GM19035 (cell line): ENCODE measurements around the gene RNASEH2B.

Experiments
- ATAC-seq: cut with Tn5 transposase; IDR thresholded peaks from one replicate; pipeline ENCODE4 v1.9.1; 2021; ENCODE audit not compliant: unreplicated experiment

The RNASEH2B gene

GRCh38 chr13:50909605-50910484 is at the start of gene RNASEH2B:
RNASEH2B (plus strand) TSS chr13:50909791; CDS start chr13:50910077, 286 bp downstream.
- ATAC-seq: peak; percentile 73

GRCh38 chr13:50864492-50864891 is 45.1 kb upstream of the RNASEH2B start:
- ATAC-seq: no peak

GRCh38 chr13:50866817-50867636 is 42.6 kb upstream of the RNASEH2B start:
- no peak for ATAC-seq

GRCh38 chr13:50867637-50867945 is 42.0 kb upstream of the RNASEH2B start:
- no peak for ATAC-seq

GRCh38 chr13:50871405-50871804 is 38.2 kb upstream of the RNASEH2B start:
- ATAC-seq: no peak

GRCh38 chr13:50873467-50873866 is 36.1 kb upstream of the RNASEH2B start:
- ATAC-seq: no peak

GRCh38 chr13:50873991-50874390 is 35.6 kb upstream of the RNASEH2B start:
- no peak for ATAC-seq

GRCh38 chr13:50882816-50883435 is 26.7 kb upstream of the RNASEH2B start:
- ATAC-seq: no peak

- ATAC-seq: no peak
Observed at GRCh38 chr13:50883728-50884127, 25.9 kb upstream of the RNASEH2B start.

GRCh38 chr13:50884265-50884664 is 25.3 kb upstream of the RNASEH2B start:
- ATAC-seq: no peak

GRCh38 chr13:50887151-50887550 is 22.4 kb upstream of the RNASEH2B start:
- ATAC-seq: no peak

- ATAC-seq: no peak
Observed at GRCh38 chr13:50888362-50888761, 21.2 kb upstream of the RNASEH2B start.

- ATAC-seq: no peak
Observed at GRCh38 chr13:50889317-50889716, 20.3 kb upstream of the RNASEH2B start.

- no peak for ATAC-seq
Observed at GRCh38 chr13:50891206-50891605, 18.4 kb upstream of the RNASEH2B start.

- no peak for ATAC-seq
Observed at GRCh38 chr13:50892210-50892944, 17.2 kb upstream of the RNASEH2B start.

GRCh38 chr13:50893211-50893852 is 16.3 kb upstream of the RNASEH2B start:
- peak; percentile 86 for ATAC-seq

GRCh38 chr13:50894012-50894411 is 15.6 kb upstream of the RNASEH2B start:
- ATAC-seq: no peak

GRCh38 chr13:50894504-50894903 is 15.1 kb upstream of the RNASEH2B start:
- ATAC-seq: no peak

GRCh38 chr13:50898338-50898737 is 11.3 kb upstream of the RNASEH2B start:
- no peak for ATAC-seq

- no peak for ATAC-seq
Observed at GRCh38 chr13:50901701-50902100, 7.9 kb upstream of the RNASEH2B start.
